Activated CD8-positive, alpha-beta T cell treated with anti-CD3 and anti-CD28 coated beads for 36 hours (primary cell): ENCODE measurements around the gene CYP4F2. TPM values are rescaled to one million over a fixed set of nuclear protein-coding genes. Genes with fewer than 3 reads are reported as not detected.
"Not testable (repeated sequence)": the region's sequence is repeated elsewhere in the genome, so short reads cannot be mapped to it uniquely, and the experiment has no call there.

Experiments used
- ATAC-seq: fragments of 200-7000 bp; cut with Tn5 transposase; one replicate; pipeline ENCODE4 v1.10.0; 2021; ENCODE audit warnings: mild to moderate bottlenecking, moderate library complexity
- CTCF ChIA-PET: fragments of 350-600 bp; sonication (Branson Sonifier 250); formaldehyde crosslinking; loops from one replicate; lab custom pipeline; 2021; ENCODE audit warnings: antibody characterized with exemption; lab: Charles Lee
- POLR2A ChIA-PET: fragments of 350-600 bp; sonication (Branson Sonifier 250); formaldehyde crosslinking; loops from one replicate; lab custom pipeline; 2021; ENCODE audit warnings: antibody characterized with exemption; lab: Charles Lee
- DNase-seq: peaks from one replicate; pipeline ENCODE4 v3.0.0-alpha.2; 2020
- H3K27ac Mint-ChIP-seq: one replicate; pipeline ENCODE4 v1.8.0; 2021; ENCODE audit warnings: mild to moderate bottlenecking, mixed read lengths
- H3K27me3 Mint-ChIP-seq: one replicate; pipeline ENCODE4 v1.8.0; 2021; ENCODE audit warnings: mixed read lengths
- H3K36me3 Mint-ChIP-seq: one replicate; pipeline ENCODE4 v1.8.0; 2021; ENCODE audit warnings: low read depth, mixed read lengths
- H3K4me1 Mint-ChIP-seq: one replicate; pipeline ENCODE4 v1.8.0; 2021; ENCODE audit warnings: low read depth, mixed read lengths
- H3K4me3 Mint-ChIP-seq: one replicate; pipeline ENCODE4 v1.8.0; 2021; ENCODE audit warnings: mild to moderate bottlenecking, moderate library complexity, mixed read lengths
- H3K9me3 Mint-ChIP-seq: one replicate; pipeline ENCODE4 v1.8.0; 2021; ENCODE audit warnings: mixed read lengths
- intact Hi-C: fragments of 100-400 bp; cut with micrococcal nuclease; formaldehyde crosslinking; loops from one replicate; pipeline ENCODE4 v1.10.0; 2022
- total RNA-seq, 2 experiments: library from RNA; stranded (reverse); gene quantifications; one replicate each; pipeline ENCODE4 v1.2.3, GENCODE V29; 2021
- TF ChIP-seq, protein P1 (sequence below): fragments of 200-600 bp; IDR thresholded peaks from one replicate; pipeline ENCODE4 v1.8.0; 2022; ENCODE audit warnings: antibody characterized with exemption, mild to moderate bottlenecking

CYP4F2 gene
- total RNA-seq, 2 experiments from 2014 or later, result 0.18 TPM; not detected in 1

DNA sequence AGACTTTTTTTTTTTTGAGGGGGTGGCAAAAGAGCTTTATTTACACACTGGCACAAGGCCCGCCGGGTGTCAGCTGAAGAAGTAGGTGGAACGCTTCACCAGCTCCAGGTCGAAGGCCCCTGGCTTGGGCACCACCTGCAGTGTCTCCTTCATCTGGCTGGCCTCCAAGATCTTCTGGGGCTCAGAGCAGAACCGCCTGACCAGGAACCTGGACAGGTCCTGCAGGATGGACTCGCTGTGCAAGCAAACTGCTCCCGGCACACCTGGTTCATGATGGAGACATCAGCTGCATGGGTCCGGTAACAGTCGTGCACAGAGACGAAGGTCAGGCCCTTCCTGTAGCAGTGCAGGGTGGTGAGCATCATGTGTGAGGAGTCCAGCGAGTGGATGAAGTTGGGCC lies 4.4 kb upstream of the CYP4F2 start:
- Mint-ChIP-seq H3K4me3 (no peak overlapping the region), H3K27me3 (peaks cover 18% of the 10 kb centered on the region), H3K36me3 (no peaks in the 10 kb centered on the region), H3K9me3 (no peaks in the 10 kb centered on the region), H3K27ac (no peak overlapping the region), H3K4me1 (peaks cover 13% of the 10 kb centered on the region)
- TF ChIP-seq, protein P1, sequence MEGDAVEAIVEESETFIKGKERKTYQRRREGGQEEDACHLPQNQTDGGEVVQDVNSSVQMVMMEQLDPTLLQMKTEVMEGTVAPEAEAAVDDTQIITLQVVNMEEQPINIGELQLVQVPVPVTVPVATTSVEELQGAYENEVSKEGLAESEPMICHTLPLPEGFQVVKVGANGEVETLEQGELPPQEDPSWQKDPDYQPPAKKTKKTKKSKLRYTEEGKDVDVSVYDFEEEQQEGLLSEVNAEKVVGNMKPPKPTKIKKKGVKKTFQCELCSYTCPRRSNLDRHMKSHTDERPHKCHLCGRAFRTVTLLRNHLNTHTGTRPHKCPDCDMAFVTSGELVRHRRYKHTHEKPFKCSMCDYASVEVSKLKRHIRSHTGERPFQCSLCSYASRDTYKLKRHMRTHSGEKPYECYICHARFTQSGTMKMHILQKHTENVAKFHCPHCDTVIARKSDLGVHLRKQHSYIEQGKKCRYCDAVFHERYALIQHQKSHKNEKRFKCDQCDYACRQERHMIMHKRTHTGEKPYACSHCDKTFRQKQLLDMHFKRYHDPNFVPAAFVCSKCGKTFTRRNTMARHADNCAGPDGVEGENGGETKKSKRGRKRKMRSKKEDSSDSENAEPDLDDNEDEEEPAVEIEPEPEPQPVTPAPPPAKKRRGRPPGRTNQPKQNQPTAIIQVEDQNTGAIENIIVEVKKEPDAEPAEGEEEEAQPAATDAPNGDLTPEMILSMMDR, result no peak
- intact Hi-C loops, result no loop called here
- ATAC-seq, result no peak
- CTCF ChIA-PET, result no interaction called here
- POLR2A ChIA-PET, result no interaction called here
- DNase-seq, result no peak

DNA sequence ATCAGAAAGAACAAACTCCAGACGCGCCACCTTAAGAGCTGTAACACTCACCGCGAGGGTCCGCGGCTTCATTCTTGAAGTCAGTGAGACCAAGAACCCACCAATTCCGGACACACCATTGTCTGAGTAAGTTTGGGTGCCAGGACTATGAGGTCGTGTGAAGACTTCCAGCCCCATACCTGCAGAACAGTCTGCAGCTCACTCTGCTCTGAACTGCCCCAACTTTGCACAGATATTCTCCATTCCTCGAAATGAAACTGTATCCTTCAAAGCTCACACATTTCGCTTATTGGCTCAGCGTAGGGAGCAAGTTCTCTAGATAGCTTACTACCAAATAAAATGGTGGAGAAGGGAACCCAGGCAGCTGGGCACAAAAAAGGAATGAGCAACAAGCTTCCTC lies 2.6 kb upstream of the CYP4F2 start:
- ATAC-seq (no peak), DNase-seq (no peak)
- Mint-ChIP-seq H3K27ac (no peak overlapping the region), H3K4me1 (peaks cover 13% of the 10 kb centered on the region), H3K9me3 (no peaks in the 10 kb centered on the region), H3K36me3 (no peaks in the 10 kb centered on the region), H3K27me3 (peaks cover 22% of the 10 kb centered on the region), H3K4me3 (peak overlapping the region; percentile 72)
- ChIA-PET POLR2A (interaction anchor here (1.6 kb wide), 1 partner anchor 64 kb away, joined by 4 read pairs; no protein-coding TSS in a partner anchor), CTCF (interaction anchor here (0.6 to 1.4 kb wide), 3 partner anchors 141 to 271 kb away, joined by 3 to 4 read pairs (median 3); no protein-coding TSS in a partner anchor)
- intact Hi-C loops, result no loop called here
- TF ChIP-seq, protein P1, result no peak

DNA sequence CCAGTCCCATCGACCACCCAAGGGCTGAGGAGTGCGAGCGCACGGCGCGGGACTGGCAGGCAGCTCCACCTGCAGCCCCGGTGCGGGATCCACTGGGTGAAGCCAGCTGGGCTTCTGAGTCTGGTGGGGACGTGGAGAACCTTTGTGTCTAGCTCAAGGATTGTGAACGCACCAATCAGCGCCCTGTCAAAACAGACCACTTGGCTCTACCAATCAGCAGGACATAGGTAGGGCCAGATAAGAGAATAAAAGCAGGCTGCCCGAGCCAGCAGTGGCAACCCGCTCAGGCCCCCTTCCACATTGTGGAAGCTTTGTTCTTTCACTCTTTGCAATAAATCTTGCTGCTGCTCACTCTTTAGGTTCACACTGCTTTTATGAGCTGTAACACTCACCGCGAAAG lies 2.2 kb upstream of the CYP4F2 start:
- CTCF ChIA-PET, result interaction anchor here (0.6 to 1.3 kb wide), 2 partner anchors 141 to 268 kb away, joined by 3 to 4 read pairs; no protein-coding TSS in a partner anchor

DNA sequence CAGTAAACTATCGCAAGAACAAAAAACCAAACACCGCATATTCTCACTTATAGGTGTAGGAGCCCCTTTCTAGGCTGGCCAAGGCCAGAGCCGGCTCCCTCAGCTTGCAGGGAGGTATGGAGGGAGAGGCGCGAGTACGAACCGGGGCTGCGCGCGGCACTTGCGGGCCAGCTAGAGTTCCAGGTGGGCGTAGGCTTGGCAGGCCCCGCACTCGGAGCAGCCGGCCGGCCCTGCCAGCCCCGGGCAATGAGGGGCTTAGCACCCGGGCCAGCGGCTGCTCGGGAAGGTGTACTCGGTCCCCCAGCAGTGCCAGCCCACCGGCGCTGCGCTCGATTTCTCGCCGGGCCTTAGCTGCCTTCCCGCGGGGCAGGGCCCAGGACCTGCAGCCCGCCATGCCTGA lies 1.7 kb upstream of the CYP4F2 start:
- H3K9me3 Mint-ChIP-seq, intact Hi-C loops, ATAC-seq, CTCF ChIA-PET, DNase-seq, H3K27ac Mint-ChIP-seq, H3K36me3 Mint-ChIP-seq: not testable (repeated sequence)
- Mint-ChIP-seq H3K4me1 (peaks cover 13% of the 10 kb centered on the region), H3K4me3 (peak overlapping the region; percentile 72), H3K27me3 (peaks cover 19% of the 10 kb centered on the region)
- POLR2A ChIA-PET, result interaction anchor here (1.6 kb wide), 1 partner anchor 63 kb away, joined by 4 read pairs; no protein-coding TSS in a partner anchor

More for the DNA sequence above, 2.2 kb upstream of the CYP4F2 start:
- H3K27ac Mint-ChIP-seq, intact Hi-C loops, H3K9me3 Mint-ChIP-seq, H3K36me3 Mint-ChIP-seq, ATAC-seq, DNase-seq: not testable (repeated sequence)
- POLR2A ChIA-PET, result interaction anchor here (1.6 kb wide), 1 partner anchor 63 kb away, joined by 4 read pairs; no protein-coding TSS in a partner anchor
- Mint-ChIP-seq H3K4me1 (peaks cover 13% of the 10 kb centered on the region), H3K4me3 (peak overlapping the region; percentile 72), H3K27me3 (peaks cover 21% of the 10 kb centered on the region)

DNA sequence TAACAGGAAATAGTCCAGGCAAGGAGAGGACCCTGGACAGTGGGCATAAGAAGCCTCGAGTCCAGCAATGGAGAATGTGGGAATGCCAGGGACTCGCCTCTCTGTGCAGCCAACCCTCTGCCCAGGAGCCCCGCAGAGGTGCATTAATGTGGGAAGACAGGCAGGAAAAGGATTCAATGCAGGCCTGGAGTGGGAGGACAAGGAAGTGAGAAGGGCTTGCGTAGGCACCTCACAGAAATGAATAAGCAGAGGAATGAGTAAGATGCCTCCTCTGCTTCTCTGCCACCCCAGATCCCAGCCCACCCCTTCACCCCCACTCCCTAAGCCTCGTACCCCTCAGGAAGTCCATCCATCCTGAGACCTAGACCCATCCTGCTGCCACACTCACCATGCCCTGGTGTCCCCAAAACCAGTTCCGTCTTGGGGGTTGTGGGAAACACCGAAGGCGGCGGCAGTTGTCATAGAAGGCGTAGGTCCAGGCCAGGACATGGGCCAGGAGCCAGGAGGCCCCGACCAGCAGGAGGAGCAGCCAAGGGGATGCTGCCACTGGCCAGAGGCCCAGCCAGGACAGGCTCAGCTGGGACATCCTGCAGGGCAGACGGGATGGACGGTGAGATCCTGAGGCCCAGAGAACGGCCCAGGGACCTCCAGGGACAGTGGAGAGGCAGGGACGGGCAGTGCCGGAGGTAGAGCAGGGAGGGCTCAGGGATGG lies 692 bp downstream of the CYP4F2 start:
- peaks cover 16% of the 10 kb centered on the region for H3K27me3 Mint-ChIP-seq
- no peaks in the 10 kb centered on the region for H3K36me3 Mint-ChIP-seq
- DNase-seq, result no peak
- no peak overlapping the region for H3K4me3 Mint-ChIP-seq
- ATAC-seq, result no peak
- H3K27ac Mint-ChIP-seq, result no peak overlapping the region
- CTCF ChIA-PET, result no interaction called here
- POLR2A ChIA-PET, result no interaction called here
- peaks cover 13% of the 10 kb centered on the region for H3K4me1 Mint-ChIP-seq
- TF ChIP-seq, protein P1, result no peak
- intact Hi-C loops, result no loop called here
- H3K9me3 Mint-ChIP-seq, result no peaks in the 10 kb centered on the region

DNA sequence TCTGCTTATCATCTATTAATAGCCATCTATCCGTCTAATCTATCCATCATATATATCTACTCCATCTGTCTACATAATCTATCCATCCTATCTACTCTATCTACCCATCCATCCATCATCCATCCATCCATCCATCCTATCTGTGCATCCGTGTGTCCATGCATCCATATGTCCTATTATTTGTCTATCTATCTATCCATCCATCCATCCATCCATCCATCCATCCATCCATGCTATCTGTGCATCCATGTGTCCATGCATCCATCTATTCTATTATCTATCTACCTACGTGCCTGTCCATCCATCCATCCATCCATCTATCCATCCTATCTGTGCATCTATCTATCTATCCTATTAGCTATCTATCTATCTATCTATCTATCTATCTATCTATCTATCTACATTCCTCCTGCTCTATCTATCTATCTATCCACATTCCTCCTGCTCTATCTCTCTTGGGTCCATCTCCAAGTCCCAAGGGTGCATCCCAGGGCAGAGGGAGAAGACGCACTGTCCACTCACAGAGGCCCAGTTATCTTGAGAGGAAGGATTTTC lies 1.9 kb downstream of the CYP4F2 start:
- Mint-ChIP-seq H3K27ac (no peak overlapping the region), H3K36me3 (no peaks in the 10 kb centered on the region), H3K9me3 (no peaks in the 10 kb centered on the region), H3K4me1 (peaks cover 9% of the 10 kb centered on the region), H3K4me3 (no peak overlapping the region), H3K27me3 (peaks cover 10% of the 10 kb centered on the region)
- ATAC-seq (no peak), DNase-seq (no peak)
- ChIA-PET POLR2A (no interaction called here), CTCF (no interaction called here)
- TF ChIP-seq, protein P1, result no peak
- intact Hi-C loops, result no loop called here
